Measurements from ENCODE around the gene GTPBP3. TPM values are rescaled to one million over a fixed set of nuclear protein-coding genes. Genes with fewer than 3 reads are reported as not detected.
A peak's percentile ranks its signal among the peaks of the same experiment; 100 is the strongest.

The GTPBP3 gene
- total and polyA plus RNA-seq, 2 of the 13 experiments (the other 11 are each of a cell fraction or from before 2014, with no cell fraction given), result 17.5 to 30.0 TPM

DNA sequence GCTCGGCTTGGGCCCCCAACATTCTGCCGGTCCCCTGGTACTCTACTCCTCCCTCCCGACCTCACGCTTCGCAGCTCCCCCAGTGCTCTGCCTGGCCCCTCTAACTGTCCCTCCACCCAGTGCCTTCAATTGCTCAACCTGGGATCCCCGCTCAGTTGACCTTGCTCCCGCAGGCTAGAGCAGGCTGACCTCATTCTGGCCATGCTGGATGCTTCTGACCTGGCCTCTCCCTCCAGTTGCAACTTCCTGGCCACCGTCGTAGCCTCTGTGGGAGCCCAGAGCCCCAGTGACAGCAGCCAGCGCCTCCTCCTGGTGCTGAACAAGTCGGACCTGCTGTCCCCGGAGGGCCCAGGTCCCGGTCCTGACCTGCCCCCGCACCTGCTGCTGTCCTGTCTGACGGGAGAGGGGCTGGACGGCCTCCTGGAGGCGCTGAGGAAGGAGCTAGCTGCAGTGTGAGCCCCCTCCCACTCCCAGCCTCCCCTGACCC, 3.6 kb downstream of the GTPBP3 start (continued):
- TF ChIP-seq HCFC1 (IDR thresholded peaks at IDR 0.05; ENCODE audit: low read depth, low read length) (no peak), ZNF136 (CRISPR knock-in tag; IDR thresholded peaks at IDR 0.05; ENCODE audit: low read depth) (no peak), ZFP36L1 (CRISPR knock-in tag; IDR thresholded peaks at IDR 0.05) (no peak), IRF2 (CRISPR knock-in tag; IDR thresholded peaks at IDR 0.05) (peak; percentile 58; the same call in 1 of the 2 replicates), ZNF891 (CRISPR knock-in tag; IDR thresholded peaks at IDR 0.05) (peak; percentile 44; the same call in 1 of the 2 replicates), ZNF354B (CRISPR knock-in tag; IDR thresholded peaks at IDR 0.05) (no peak), KDM1A (CRISPR knock-in tag; IDR thresholded peaks at IDR 0.05) (0 out of 2 replicates have a peak, but pooled peaks have one; percentile 12), ZNF770 (CRISPR knock-in tag; IDR thresholded peaks at IDR 0.05) (peak; percentile 59), HOXA7 (CRISPR knock-in tag; IDR thresholded peaks at IDR 0.05) (0 out of 2 replicates have a peak, but pooled peaks have one; percentile 62), ZNF138 (CRISPR knock-in tag; IDR thresholded peaks at IDR 0.05; ENCODE audit: low read depth) (no peak), ZNF430 (CRISPR knock-in tag; IDR thresholded peaks at IDR 0.05) (no peak), AGO2 (optimal IDR thresholded peaks at IDR 0.05; ENCODE audit: low read depth, low read length) (peak; percentile 81), SNRNP70 (IDR thresholded peaks at IDR 0.05; ENCODE audit: low read depth, low read length) (no peak), MED1 (CRISPR knock-in tag; IDR thresholded peaks at IDR 0.05) (peak; percentile 65), ZNF275 (CRISPR knock-in tag; IDR thresholded peaks at IDR 0.05; ENCODE audit: borderline replicate concordance) (0 out of 2 replicates have a peak, but pooled peaks have one; percentile 21)
- TF ChIP-seq, protein P1, sequence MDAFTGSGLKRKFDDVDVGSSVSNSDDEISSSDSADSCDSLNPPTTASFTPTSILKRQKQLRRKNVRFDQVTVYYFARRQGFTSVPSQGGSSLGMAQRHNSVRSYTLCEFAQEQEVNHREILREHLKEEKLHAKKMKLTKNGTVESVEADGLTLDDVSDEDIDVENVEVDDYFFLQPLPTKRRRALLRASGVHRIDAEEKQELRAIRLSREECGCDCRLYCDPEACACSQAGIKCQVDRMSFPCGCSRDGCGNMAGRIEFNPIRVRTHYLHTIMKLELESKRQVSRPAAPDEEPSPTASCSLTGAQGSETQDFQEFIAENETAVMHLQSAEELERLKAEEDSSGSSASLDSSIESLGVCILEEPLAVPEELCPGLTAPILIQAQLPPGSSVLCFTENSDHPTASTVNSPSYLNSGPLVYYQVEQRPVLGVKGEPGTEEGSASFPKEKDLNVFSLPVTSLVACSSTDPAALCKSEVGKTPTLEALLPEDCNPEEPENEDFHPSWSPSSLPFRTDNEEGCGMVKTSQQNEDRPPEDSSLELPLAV (CRISPR knock-in tag; conservative IDR thresholded peaks at IDR 0.05; ENCODE audit: low read depth), result no peak
- TF ChIP-seq, protein P2, sequence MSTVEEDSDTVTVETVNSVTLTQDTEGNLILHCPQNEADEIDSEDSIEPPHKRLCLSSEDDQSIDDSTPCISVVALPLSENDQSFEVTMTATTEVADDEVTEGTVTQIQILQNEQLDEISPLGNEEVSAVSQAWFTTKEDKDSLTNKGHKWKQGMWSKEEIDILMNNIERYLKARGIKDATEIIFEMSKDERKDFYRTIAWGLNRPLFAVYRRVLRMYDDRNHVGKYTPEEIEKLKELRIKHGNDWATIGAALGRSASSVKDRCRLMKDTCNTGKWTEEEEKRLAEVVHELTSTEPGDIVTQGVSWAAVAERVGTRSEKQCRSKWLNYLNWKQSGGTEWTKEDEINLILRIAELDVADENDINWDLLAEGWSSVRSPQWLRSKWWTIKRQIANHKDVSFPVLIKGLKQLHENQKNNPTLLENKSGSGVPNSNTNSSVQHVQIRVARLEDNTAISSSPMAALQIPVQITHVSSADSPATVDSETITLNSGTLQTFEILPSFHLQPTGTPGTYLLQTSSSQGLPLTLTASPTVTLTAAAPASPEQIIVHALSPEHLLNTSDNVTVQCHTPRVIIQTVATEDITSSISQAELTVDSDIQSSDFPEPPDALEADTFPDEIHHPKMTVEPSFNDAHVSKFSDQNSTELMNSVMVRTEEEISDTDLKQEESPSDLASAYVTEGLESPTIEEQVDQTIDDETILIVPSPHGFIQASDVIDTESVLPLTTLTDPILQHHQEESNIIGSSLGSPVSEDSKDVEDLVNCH (CRISPR knock-in tag; IDR thresholded peaks at IDR 0.05), result no peak
- TF ChIP-seq, protein P3, sequence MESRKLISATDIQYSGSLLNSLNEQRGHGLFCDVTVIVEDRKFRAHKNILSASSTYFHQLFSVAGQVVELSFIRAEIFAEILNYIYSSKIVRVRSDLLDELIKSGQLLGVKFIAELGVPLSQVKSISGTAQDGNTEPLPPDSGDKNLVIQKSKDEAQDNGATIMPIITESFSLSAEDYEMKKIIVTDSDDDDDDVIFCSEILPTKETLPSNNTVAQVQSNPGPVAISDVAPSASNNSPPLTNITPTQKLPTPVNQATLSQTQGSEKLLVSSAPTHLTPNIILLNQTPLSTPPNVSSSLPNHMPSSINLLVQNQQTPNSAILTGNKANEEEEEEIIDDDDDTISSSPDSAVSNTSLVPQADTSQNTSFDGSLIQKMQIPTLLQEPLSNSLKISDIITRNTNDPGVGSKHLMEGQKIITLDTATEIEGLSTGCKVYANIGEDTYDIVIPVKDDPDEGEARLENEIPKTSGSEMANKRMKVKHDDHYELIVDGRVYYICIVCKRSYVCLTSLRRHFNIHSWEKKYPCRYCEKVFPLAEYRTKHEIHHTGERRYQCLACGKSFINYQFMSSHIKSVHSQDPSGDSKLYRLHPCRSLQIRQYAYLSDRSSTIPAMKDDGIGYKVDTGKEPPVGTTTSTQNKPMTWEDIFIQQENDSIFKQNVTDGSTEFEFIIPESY (CRISPR knock-in tag; IDR thresholded peaks at IDR 0.05), result no peak
- TF ChIP-seq, protein P4, sequence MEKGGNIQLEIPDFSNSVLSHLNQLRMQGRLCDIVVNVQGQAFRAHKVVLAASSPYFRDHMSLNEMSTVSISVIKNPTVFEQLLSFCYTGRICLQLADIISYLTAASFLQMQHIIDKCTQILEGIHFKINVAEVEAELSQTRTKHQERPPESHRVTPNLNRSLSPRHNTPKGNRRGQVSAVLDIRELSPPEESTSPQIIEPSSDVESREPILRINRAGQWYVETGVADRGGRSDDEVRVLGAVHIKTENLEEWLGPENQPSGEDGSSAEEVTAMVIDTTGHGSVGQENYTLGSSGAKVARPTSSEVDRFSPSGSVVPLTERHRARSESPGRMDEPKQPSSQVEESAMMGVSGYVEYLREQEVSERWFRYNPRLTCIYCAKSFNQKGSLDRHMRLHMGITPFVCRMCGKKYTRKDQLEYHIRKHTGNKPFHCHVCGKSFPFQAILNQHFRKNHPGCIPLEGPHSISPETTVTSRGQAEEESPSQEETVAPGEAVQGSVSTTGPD (CRISPR knock-in tag; IDR thresholded peaks at IDR 0.05), result no peak
